ENCODE results near the gene SLBP. TPM values are rescaled to one million over a fixed set of nuclear protein-coding genes. Genes with fewer than 3 reads are reported as not detected.

The SLBP gene
- total RNA-seq, 2 experiments from 2014 or later, result 45.8 to 47.6 TPM

DNA sequence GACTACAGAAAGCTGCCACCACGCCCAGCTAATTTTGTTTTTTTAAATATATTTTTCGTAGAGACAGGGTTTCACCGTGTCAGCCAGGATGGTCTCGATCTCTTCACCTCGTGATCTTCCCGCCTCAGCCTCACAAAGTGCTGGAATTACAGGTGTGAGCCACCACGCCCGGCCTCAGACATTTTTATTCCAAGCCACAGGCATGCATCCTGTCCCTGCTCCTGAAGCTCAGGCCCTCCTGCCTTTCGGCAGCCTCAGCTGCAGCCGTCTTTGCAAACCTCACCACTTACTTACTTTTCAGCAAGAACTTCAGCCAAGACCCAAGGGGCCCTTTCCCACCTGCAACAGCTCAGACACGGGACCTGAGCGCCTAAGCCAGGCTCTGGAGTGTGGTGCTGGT is 54.0 kb downstream of the SLBP start:
- Mint-ChIP-seq H3K36me3 (ENCODE audit: low read depth) (peaks cover 3% of the 10 kb centered on the region), H3K27ac (no peak overlapping the region), H3K4me1 (ENCODE audit: low read depth) (no peaks in the 10 kb centered on the region), H3K27me3 (no peaks in the 10 kb centered on the region), H3K9me3 (no peaks in the 10 kb centered on the region), H3K4me3 (no peak overlapping the region)
- no peak for ATAC-seq (ENCODE audit: poor library complexity)
- ChIA-PET CTCF (no interaction called here), POLR2A (no interaction called here)
- Histone ChIP-seq H3K9me3 (ENCODE audit: control insufficient read depth in 1 of 2, insufficient read depth in 1 of 2, low read length in 2 of 2) (no peaks in the 10 kb centered on the region), H3K27me3 (ENCODE audit: control insufficient read depth in 1 of 2, insufficient read depth in 2 of 2, low read length in 2 of 2) (no peaks in the 10 kb centered on the region), H3K27ac (ENCODE audit: low read depth in 1 of 2, low read length in 2 of 2) (no peak overlapping the region), H3K36me3 (ENCODE audit: insufficient read depth, low read length) (no peaks in the 10 kb centered on the region), H3K4me1 (ENCODE audit: insufficient read depth, low read length) (no peaks in the 10 kb centered on the region), H3K4me3 (ENCODE audit: low read length) (no peak overlapping the region)
- TF ChIP-seq, protein P1, sequence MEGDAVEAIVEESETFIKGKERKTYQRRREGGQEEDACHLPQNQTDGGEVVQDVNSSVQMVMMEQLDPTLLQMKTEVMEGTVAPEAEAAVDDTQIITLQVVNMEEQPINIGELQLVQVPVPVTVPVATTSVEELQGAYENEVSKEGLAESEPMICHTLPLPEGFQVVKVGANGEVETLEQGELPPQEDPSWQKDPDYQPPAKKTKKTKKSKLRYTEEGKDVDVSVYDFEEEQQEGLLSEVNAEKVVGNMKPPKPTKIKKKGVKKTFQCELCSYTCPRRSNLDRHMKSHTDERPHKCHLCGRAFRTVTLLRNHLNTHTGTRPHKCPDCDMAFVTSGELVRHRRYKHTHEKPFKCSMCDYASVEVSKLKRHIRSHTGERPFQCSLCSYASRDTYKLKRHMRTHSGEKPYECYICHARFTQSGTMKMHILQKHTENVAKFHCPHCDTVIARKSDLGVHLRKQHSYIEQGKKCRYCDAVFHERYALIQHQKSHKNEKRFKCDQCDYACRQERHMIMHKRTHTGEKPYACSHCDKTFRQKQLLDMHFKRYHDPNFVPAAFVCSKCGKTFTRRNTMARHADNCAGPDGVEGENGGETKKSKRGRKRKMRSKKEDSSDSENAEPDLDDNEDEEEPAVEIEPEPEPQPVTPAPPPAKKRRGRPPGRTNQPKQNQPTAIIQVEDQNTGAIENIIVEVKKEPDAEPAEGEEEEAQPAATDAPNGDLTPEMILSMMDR (IDR thresholded peaks at IDR 0.05), result no peak
- intact Hi-C loops (cut with DNase I, micrococcal nuclease), result no loop called here
- no peak for DNase-seq

DNA sequence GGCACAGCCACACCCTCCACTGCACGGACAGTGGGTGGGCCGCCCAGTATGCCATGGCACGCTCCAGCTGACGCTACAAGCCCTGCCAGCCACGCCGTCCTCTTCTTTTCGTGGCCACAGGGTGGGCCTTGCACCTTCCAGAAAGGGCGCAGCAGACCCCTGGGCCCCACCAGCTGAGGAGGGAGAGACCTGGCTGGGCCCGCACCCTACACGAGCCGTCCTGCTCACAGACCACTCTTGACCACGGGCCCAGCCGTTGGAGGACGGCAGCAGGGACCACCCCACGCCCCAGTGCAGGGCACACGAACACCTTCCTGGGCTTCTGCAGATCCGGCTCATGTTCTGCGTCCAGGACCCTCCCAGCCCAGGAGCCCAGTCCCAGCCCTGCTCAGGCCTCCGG is 55.1 kb downstream of the SLBP start:
- CTCF ChIA-PET, result no interaction called here
- DNase-seq (no peak), ATAC-seq (ENCODE audit: poor library complexity) (no peak)
- POLR2A ChIA-PET, result no interaction called here
- Mint-ChIP-seq H3K27me3 (no peaks in the 10 kb centered on the region), H3K4me1 (ENCODE audit: low read depth) (no peaks in the 10 kb centered on the region), H3K9me3 (no peaks in the 10 kb centered on the region), H3K27ac (no peak overlapping the region), H3K36me3 (ENCODE audit: low read depth) (peaks cover 3% of the 10 kb centered on the region), H3K4me3 (no peak overlapping the region)
- intact Hi-C loops (cut with DNase I, micrococcal nuclease), result no loop called here
- no peaks in the 10 kb centered on the region for H3K9me3 ChIP-seq (ENCODE audit: control insufficient read depth in 1 of 2, insufficient read depth in 1 of 2, low read length in 2 of 2)
- H3K36me3 ChIP-seq (ENCODE audit: insufficient read depth, low read length), result no peaks in the 10 kb centered on the region
- TF ChIP-seq, protein P1 (IDR thresholded peaks at IDR 0.05), result no peak
- no peak overlapping the region for H3K27ac ChIP-seq (ENCODE audit: low read depth in 1 of 2, low read length in 2 of 2)
- H3K4me3 ChIP-seq (ENCODE audit: low read length), result no peak overlapping the region
- no peaks in the 10 kb centered on the region for H3K4me1 ChIP-seq (ENCODE audit: insufficient read depth, low read length)
- H3K27me3 ChIP-seq (ENCODE audit: control insufficient read depth in 1 of 2, insufficient read depth in 2 of 2, low read length in 2 of 2), result no peaks in the 10 kb centered on the region

- Histone ChIP-seq H3K4me1 (ENCODE audit: insufficient read depth, low read length) (no peaks in the 10 kb centered on the region), H3K27ac (ENCODE audit: low read depth in 1 of 2, low read length in 2 of 2) (no peak overlapping the region), H3K9me3 (ENCODE audit: control insufficient read depth in 1 of 2, insufficient read depth in 1 of 2, low read length in 2 of 2) (no peaks in the 10 kb centered on the region), H3K4me3 (ENCODE audit: low read length) (no peak overlapping the region), H3K27me3 (ENCODE audit: control insufficient read depth in 1 of 2, insufficient read depth in 2 of 2, low read length in 2 of 2) (no peaks in the 10 kb centered on the region), H3K36me3 (ENCODE audit: insufficient read depth, low read length) (no peaks in the 10 kb centered on the region)
- ATAC-seq (ENCODE audit: poor library complexity) (no peak), DNase-seq (no peak)
- H3K27me3 Mint-ChIP-seq, result no peaks in the 10 kb centered on the region
- TF ChIP-seq, protein P1 (IDR thresholded peaks at IDR 0.05), result no peak
- no peaks in the 10 kb centered on the region for H3K9me3 Mint-ChIP-seq
- peaks cover 3% of the 10 kb centered on the region for H3K36me3 Mint-ChIP-seq (ENCODE audit: low read depth)
- no peak overlapping the region for H3K4me3 Mint-ChIP-seq
- ChIA-PET CTCF (no interaction called here), POLR2A (no interaction called here)
- H3K4me1 Mint-ChIP-seq (ENCODE audit: low read depth), result no peaks in the 10 kb centered on the region
- no peak overlapping the region for H3K27ac Mint-ChIP-seq
- intact Hi-C loops (cut with DNase I, micrococcal nuclease), result no loop called here
Measured at GRCh38 chr4:1656132-1656531, 56.0 kb downstream of the SLBP start.
